Heart left ventricle (tissue), 16 donors: ENCODE results near the gene PIH1D2. TPM values are rescaled to one million over a fixed set of nuclear protein-coding genes. Genes with fewer than 3 reads are reported as not detected.
"Not testable (repeated sequence)": the region's sequence is repeated elsewhere in the genome, so short reads cannot be mapped to it uniquely, and the experiment has no call there.

Experiments
- ATAC-seq, 4 donors: fragments of 200-7000 bp; cut with Tn5 transposase; one replicate each; pipeline ENCODE4 v1.9.1; 2020 to 2022; ENCODE audit warnings: moderate library complexity in 4 of 4, mild to moderate bottlenecking in 3 of 4, moderate number of reproducible peaks in 1 of 4
- DNase-seq, 5 donors: peaks; one replicate each; pipeline ENCODE4 v3.0.0-alpha.2; 2020
- H3K27ac ChIP-seq, 12 donors: fragments of 200-600 bp; sonication (generic) in 4 of 12; one replicate each; pipeline versions ENCODE4 v1.5.0 to v1.8.0; 2016 to 2022; ENCODE audit warnings: mild to moderate bottlenecking in 2 of 12
- H3K27me3 ChIP-seq, 9 donors: fragments of 200-600 bp; sonication (generic) in 2 of 9; one replicate each; pipeline versions ENCODE4 v1.5.1 to v1.8.0; 2016 to 2022; ENCODE audit warnings: mild to moderate bottlenecking in 3 of 9
- H3K36me3 ChIP-seq, 9 donors: fragments of 200-600 bp; sonication (generic) in 2 of 9; one replicate each; pipeline versions ENCODE4 v1.5.0 to v1.8.0; 2018 to 2022; ENCODE audit warnings: mild to moderate bottlenecking in 2 of 9
- H3K4me1 ChIP-seq, 12 donors: fragments of 200-600 bp; sonication (generic) in 4 of 12; one replicate each; pipeline versions ENCODE4 v1.5.0 to v1.8.0; 2016 to 2022; ENCODE audit warnings: mild to moderate bottlenecking in 3 of 12
- H3K4me3 ChIP-seq, 12 donors: fragments of 200-600 bp; sonication (generic) in 4 of 12; one replicate each; pipeline versions ENCODE4 v1.5.0 to v1.8.0; 2017 to 2022; ENCODE audit warnings: mild to moderate bottlenecking in 9 of 12, moderate library complexity in 4 of 12
- H3K9me3 ChIP-seq, 12 donors: fragments of 200-600 bp; sonication (generic) in 4 of 12; one replicate each; pipeline versions ENCODE4 v1.5.0 to v1.8.0; 2016 to 2022; ENCODE audit warnings: mild to moderate bottlenecking in 1 of 12
- POLR2A ChIP-seq, 2 donors: fragments of 450-650 bp; IDR thresholded peaks; one replicate each; pipeline ENCODE4 v1.6.1; 2017; ENCODE audit warnings: antibody characterized with exemption in 2 of 2, mild to moderate bottlenecking in 2 of 2, moderate library complexity in 2 of 2
- WGBS, 4 donors: extraction: QIAGEN DNeasy Blood & Tissue Kit in 2 of 4; methylation state at CpG; one replicate each; pipeline versions ENCODE4 v1.1.5 to v1.1.7; 2013 to 2018; 5-methylcytosine and 5-hydroxymethylcytosine counted together
- intact Hi-C, 10 donors: fragments of 100-400 bp; cut with DNase I; formaldehyde crosslinking; loops; one replicate each; pipeline versions ENCODE4 v1.11.1 to v1.14.2; 2022
- polyA plus RNA-seq, 2 donors: library from polyadenylated mRNA; stranded (reverse); fragments of 200-250 nt; gene quantifications; one replicate each; pipeline ENCODE4 v1.2.3, GENCODE V29; 2013
- total RNA-seq, 9 donors: library from RNA; depleted of rRNA in 2 of 9; stranded (reverse); fragments of >200 nt in 2 of 9; fragmentation: NEBNext Ultra II Directional in 3 of 9; extraction: Animal tissue kit (Norgen Biotek cat#: 25700) in 3 of 9; gene quantifications; one replicate each; pipeline versions ENCODE4 v1.1.0 to v1.2.4, GENCODE V29; 2016 to 2023
- TF ChIP-seq, protein P1 (sequence below), 12 donors: fragments of 200-600 bp; sonication (generic) in 4 of 12; IDR thresholded peaks; one replicate each; pipeline versions ENCODE4 v1.5.0 to v1.8.0; 2018 to 2022; ENCODE audit warnings: antibody characterized with exemption in 12 of 12, mild to moderate bottlenecking in 5 of 12
- donor health status: ischemic (EF 13 %, LVEDD 7.1; RV severe dilation, severe dysfunction).
- donor health status: healthy with polysubstance abuse.
- donor health status: DM: no; HTN: yes; CAD: no.
- donor health status: DM: no; HTN: no; CAD: no.
- donor health status: ischemic (EF 25% LVEDD 6.9; RV normal size, moderate dysfunction).
- donor health status: ischemic (EF 25% LVEDD 5.7; RV mildly dilated, moderate dysfunction).
- donor health status: healthy.
- donor health status: DM: yes; HTN: yes; CAD: no.
- donor health status: ischemic (EF 35%, LVEDD 5.7; RV mildly dilated, moderate dysfunction).
- donor health status: nonischemic (EF 11% LVEDD 7.7; RV severe dilation, severe dysfunction).
- donor health status: DM: yes; HTN: yes; CAD: no.
- donor health status: PGD.
- donor health status: ischemic (EF 29% LVEDD 5.4; RV normal size, mild dysfunction).
- donor health status: nonischemic (EF 23%, LVEDD 6.1; RV moderate dilation, normal function).

PIH1D2 gene
- total and polyA plus RNA-seq, 11 donors = 1.4 to 6.9 (median 2.1) TPM

DNA sequence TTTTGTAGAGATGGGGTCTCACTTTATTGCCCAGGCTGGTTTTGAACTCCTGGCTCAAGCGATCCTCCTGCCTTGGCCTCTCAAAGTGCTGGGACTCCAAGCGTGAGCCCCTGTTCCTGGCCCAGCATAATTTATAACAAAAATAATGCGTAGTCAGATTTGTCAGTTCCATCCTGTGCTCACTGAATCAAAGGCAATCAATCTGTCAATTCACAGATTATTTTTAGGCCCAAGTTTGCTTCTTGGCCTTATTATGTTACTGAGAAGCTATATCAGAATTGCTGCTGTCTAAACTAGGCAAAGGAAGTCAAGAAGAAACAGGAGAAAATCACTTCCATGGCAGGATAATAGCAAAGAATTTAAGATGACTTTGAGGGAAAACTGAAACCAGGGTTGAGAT lies 39.9 kb downstream of the PIH1D2 start:
- intact Hi-C loops = no loop called here
- TF ChIP-seq POLR2A (IDR thresholded peaks at IDR 0.05) = no peak
- TF ChIP-seq, protein P1, sequence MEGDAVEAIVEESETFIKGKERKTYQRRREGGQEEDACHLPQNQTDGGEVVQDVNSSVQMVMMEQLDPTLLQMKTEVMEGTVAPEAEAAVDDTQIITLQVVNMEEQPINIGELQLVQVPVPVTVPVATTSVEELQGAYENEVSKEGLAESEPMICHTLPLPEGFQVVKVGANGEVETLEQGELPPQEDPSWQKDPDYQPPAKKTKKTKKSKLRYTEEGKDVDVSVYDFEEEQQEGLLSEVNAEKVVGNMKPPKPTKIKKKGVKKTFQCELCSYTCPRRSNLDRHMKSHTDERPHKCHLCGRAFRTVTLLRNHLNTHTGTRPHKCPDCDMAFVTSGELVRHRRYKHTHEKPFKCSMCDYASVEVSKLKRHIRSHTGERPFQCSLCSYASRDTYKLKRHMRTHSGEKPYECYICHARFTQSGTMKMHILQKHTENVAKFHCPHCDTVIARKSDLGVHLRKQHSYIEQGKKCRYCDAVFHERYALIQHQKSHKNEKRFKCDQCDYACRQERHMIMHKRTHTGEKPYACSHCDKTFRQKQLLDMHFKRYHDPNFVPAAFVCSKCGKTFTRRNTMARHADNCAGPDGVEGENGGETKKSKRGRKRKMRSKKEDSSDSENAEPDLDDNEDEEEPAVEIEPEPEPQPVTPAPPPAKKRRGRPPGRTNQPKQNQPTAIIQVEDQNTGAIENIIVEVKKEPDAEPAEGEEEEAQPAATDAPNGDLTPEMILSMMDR (IDR thresholded peaks at IDR 0.05) = no peak
- Histone ChIP-seq H3K9me3 (no peaks in the 10 kb centered on the region), H3K36me3 (peaks cover 2 to 96% (median 89%) of the 10 kb centered on the region in 9 donors), H3K27me3 (no peaks in the 10 kb centered on the region), H3K4me3 (no peak overlapping the region), H3K4me1 (peaks cover 0 to 9% (median 0%) of the 10 kb centered on the region in 12 donors), H3K27ac (no peak overlapping the region)
- whole genome bisulfite sequencing, 4 donors = 94 to 97% (median 95%) methylated on average over 3 of the region's 3 CpGs
- no peak for ATAC-seq
- DNase-seq = no peak

DNA sequence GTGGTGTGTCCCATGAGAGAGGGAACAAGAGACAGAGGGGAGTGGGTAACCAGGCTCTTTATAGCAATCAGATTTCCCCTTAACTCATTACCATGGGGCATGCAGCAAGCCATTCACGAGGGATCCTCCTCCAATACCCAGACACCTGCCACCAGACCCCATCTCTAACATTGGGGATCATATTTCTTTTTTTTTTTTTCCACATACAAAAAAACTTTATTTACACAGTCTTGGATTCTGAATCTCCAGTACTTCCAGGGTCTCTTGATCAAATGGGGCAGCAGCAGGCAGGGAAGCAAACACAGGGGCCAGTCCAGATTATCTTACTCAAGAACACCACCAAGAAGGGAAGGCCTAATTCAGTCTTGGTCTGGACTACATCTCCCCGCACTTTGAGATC lies 44.4 kb downstream of the PIH1D2 start:
- TF ChIP-seq POLR2A (IDR thresholded peaks at IDR 0.05) = no peak
- TF ChIP-seq, protein P1 (IDR thresholded peaks at IDR 0.05) = no peak
- H3K4me3 ChIP-seq = no peak overlapping the region
- DNase-seq = no peak
- H3K9me3 ChIP-seq = no peaks in the 10 kb centered on the region
- H3K4me1 ChIP-seq = peaks cover 0 to 19% (median 4%) of the 10 kb centered on the region in 12 donors
- 95% methylated on average over 2 of the region's 2 CpGs for WGBS, 4 donors
- peaks cover 2 to 67% (median 63%) of the 10 kb centered on the region in 9 donors for H3K36me3 ChIP-seq
- ATAC-seq = no peak
- H3K27me3 ChIP-seq = no peaks in the 10 kb centered on the region
- no peak overlapping the region for H3K27ac ChIP-seq
- intact Hi-C loops = loop anchor here in 2 of 10 donors (5.0 to 10.0 kb wide), 4 partner anchors 43 to 152 kb away; partner anchors contain the start of genes SDHD (in 2 of the 2), TIMM8B (in 2 of the 2), CFAP68 (in 1 of the 2) and FDXACB1 (in 1 of the 2)

DNA sequence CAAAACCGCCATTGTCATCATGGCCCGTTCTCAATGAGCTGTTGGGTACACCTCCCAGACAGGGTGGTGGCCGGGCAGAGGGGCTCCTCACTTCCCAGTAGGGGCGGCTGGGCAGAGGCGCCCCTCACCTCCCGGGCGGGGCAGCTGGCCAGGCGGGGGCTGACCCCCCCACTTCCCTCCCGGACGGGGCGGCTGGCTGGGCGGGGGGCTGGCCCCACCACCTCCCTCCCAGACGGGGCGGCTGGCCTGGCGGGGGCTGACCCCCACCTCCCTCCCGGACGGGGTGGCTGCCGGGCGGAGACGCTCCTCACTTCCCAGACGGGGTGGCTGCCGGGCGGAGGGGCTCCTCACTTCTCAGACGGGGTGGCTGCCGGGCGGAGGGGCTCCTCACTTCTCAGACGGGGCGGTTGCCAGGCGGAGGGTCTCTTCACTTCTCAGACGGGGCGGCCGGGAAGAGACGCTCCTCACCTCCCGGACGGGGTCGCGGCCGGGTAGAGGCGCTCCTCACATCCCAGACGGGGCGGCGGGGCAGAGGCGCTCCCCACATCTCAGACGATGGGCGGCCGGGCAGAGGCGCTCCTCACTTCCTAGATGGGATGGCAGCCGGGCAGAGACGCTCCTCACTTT lies 46.9 kb downstream of the PIH1D2 start:
- not testable (repeated sequence) for H3K27me3 ChIP-seq, H3K4me3 ChIP-seq, H3K9me3 ChIP-seq, H3K27ac ChIP-seq, DNase-seq, ATAC-seq
- 93 to 100% (median 94%) methylated on average over 4 to 39 of the region's 49 CpGs for WGBS, 4 donors
- H3K36me3 ChIP-seq = peaks cover 0 to 54% (median 41%) of the 10 kb centered on the region in 9 donors
- intact Hi-C loops = loop anchor here in 2 of 10 donors (5.0 to 10.0 kb wide), 4 partner anchors 45 to 150 kb away; partner anchors contain the start of genes SDHD (in 2 of the 2), TIMM8B (in 2 of the 2), CFAP68 (in 1 of the 2) and FDXACB1 (in 1 of the 2)
- peaks cover 0 to 31% (median 16%) of the 10 kb centered on the region in 12 donors for H3K4me1 ChIP-seq

DNA sequence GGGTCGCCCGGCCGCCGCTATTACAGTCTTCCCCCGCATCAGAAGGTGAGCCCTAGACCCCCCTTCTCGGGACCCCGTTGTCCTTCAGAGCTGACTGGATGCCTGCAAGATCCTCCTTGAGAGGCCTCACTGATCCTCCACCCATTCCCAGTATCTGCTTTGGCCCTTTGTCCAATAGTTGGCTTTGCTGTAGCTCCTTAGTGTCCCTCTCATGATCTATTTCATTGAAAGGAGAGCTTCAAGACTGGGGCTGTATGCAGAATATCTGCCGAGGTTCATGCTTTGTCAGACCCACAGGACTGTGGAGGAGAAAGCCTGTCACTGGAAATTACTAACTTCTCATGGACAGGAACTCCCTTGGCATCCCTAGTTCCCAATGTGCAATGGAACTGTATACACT lies 48.1 kb downstream of the PIH1D2 start:
- Histone ChIP-seq H3K36me3 (peaks cover 0 to 52% (median 29%) of the 10 kb centered on the region in 9 donors), H3K4me3 (peak overlapping the region; percentile 66 to 97 (median 88)), H3K27me3 (no peaks in the 10 kb centered on the region), H3K4me1 (peaks cover 0 to 31% (median 16%) of the 10 kb centered on the region in 12 donors), H3K27ac (peak overlapping the region; percentile 85 to 96 (median 92)), H3K9me3 (no peaks in the 10 kb centered on the region)
- WGBS, 4 donors = 0 to 1% (median 0%) methylated on average over 1 to 8 of the region's 8 CpGs
- intact Hi-C loops = loop anchor here in 2 of 10 donors (5.0 to 10.0 kb wide), 4 partner anchors 47 to 148 kb away; partner anchors contain the start of genes SDHD (in 2 of the 2), TIMM8B (in 2 of the 2), CFAP68 (in 1 of the 2) and FDXACB1 (in 1 of the 2)
- DNase-seq = no peak
- TF ChIP-seq, protein P1 (IDR thresholded peaks at IDR 0.05) = no peak
- no peak for TF ChIP-seq POLR2A (IDR thresholded peaks at IDR 0.05)
- peak in 2 of 4 donors; percentile 21 to 35 for ATAC-seq
